SU-DHL-6 (cell line): ENCODE results near the gene TMEM171.

Experiments
- H2AFZ ChIP-seq: fragments of 200-600 bp; sonication (generic); 2 replicates; pipeline ENCODE4 v1.6.1; 2014; ENCODE audit warnings: low read depth, mild to moderate bottlenecking, moderate library complexity, mixed read lengths, antibody characterized with exemption, low read length; ENCODE audit not compliant: severe bottlenecking
- H3F3A ChIP-seq: fragments of 200-600 bp; shearing (Covaris generic); 2 replicates; pipeline ENCODE4 v1.6.0; 2016; ENCODE audit warnings: antibody characterized with exemption, mild to moderate bottlenecking; ENCODE audit not compliant: insufficient read depth
- H3K27ac ChIP-seq: fragments of 200-600 bp; sonication (generic); 2 replicates; pipeline ENCODE4 v1.5.1; 2016; ENCODE audit warnings: low read depth, mild to moderate bottlenecking, low read length, moderate library complexity, mixed read lengths
- H3K27me3 ChIP-seq: fragments of 200-600 bp; sonication (generic), shearing (Covaris generic); 2 replicates; pipeline ENCODE4 v1.6.0; 2014; ENCODE audit warnings: mild to moderate bottlenecking, low read length
- H3K36me3 ChIP-seq: fragments of 200-600 bp; sonication (generic); 2 replicates; pipeline ENCODE4 v1.6.1; 2014; ENCODE audit warnings: mild to moderate bottlenecking, low read length, mixed read lengths
- H3K4me2 ChIP-seq: fragments of 300-600, 200-600 bp; shearing (Covaris generic), sonication (generic); 2 replicates; pipeline ENCODE4 v1.6.0; 2014; ENCODE audit warnings: low read length, low read depth, mild to moderate bottlenecking; ENCODE audit not compliant: poor library complexity, severe bottlenecking
- H3K4me3 ChIP-seq: fragments of 200-600 bp; sonication (generic); 2 replicates; pipeline ENCODE4 v1.5.1; 2014; ENCODE audit warnings: antibody characterized with exemption, low read length, mild to moderate bottlenecking, mixed read lengths; ENCODE audit not compliant: insufficient read depth, poor library complexity, severe bottlenecking
- H3K79me2 ChIP-seq: fragments of 200-600 bp; sonication (generic); 2 replicates; pipeline ENCODE4 v1.6.1; 2014; ENCODE audit warnings: mild to moderate bottlenecking, low read length, moderate library complexity; ENCODE audit not compliant: insufficient read depth
- H3K9ac ChIP-seq: fragments of 200-600 bp; sonication (generic); 2 replicates; pipeline ENCODE4 v1.7.0; 2014; ENCODE audit warnings: mild to moderate bottlenecking, low read length
- H3K9me2 ChIP-seq: fragments of 200-600 bp; sonication (generic); replicated peaks from 2 replicates; pipeline ENCODE4 v1.6.1; 2014; ENCODE audit warnings: low read length; ENCODE audit not compliant: insufficient read depth
- H3K9me3 ChIP-seq: fragments of 200-600 bp; sonication (generic); 2 replicates; pipeline ENCODE4 v1.6.1; 2014; ENCODE audit warnings: low read length, mixed read lengths; ENCODE audit not compliant: insufficient read depth
- H4K20me1 ChIP-seq: fragments of 200-600 bp; sonication (generic); 2 replicates; pipeline ENCODE4 v1.6.1; 2014; ENCODE audit warnings: low read depth, mild to moderate bottlenecking, antibody characterized with exemption, low read length, moderate library complexity, mixed read lengths
- CTCF ChIP-seq: fragments of 200-600 bp; sonication (generic); IDR thresholded peaks from one replicate; pipeline ENCODE4 v1.5.1; 2017; ENCODE audit warnings: antibody characterized with exemption, mild to moderate bottlenecking, low read length, moderate library complexity; ENCODE audit not compliant: insufficient read depth, poor library complexity, severe bottlenecking
- EZH2phosphoT487 ChIP-seq: fragments of 200-600 bp; sonication (generic), shearing (Covaris generic); conservative IDR thresholded peaks from 2 replicates; pipeline ENCODE4 v1.6.1; 2018; ENCODE audit warnings: mild to moderate bottlenecking, antibody characterized with exemption, low read length, moderate library complexity, mixed read lengths

Gene TMEM171

GRCh38 chr5:73129143-73129542, 8.8 kb downstream of the TMEM171 start:
- no peaks in the 10 kb centered on the region for H3K9me2 ChIP-seq
- TF ChIP-seq CTCF (no peak), EZH2phosphoT487 (no peak)
- no peak overlapping the region for H3K9ac ChIP-seq
- H3K4me3 ChIP-seq, result no peak overlapping the region
- no peak overlapping the region for H3K4me2 ChIP-seq
- H2AFZ ChIP-seq, result no peak overlapping the region
- H3F3A ChIP-seq, result no peaks in the 10 kb centered on the region
- no peaks in the 10 kb centered on the region for H3K9me3 ChIP-seq
- no peaks in the 10 kb centered on the region for H4K20me1 ChIP-seq
- no peaks in the 10 kb centered on the region for H3K79me2 ChIP-seq
- H3K27ac ChIP-seq, result no peak overlapping the region
- H3K36me3 ChIP-seq, result no peaks in the 10 kb centered on the region
- no peaks in the 10 kb centered on the region for H3K27me3 ChIP-seq

- Histone ChIP-seq H3K27ac (no peak overlapping the region), H4K20me1 (no peaks in the 10 kb centered on the region), H3K9me2 (no peaks in the 10 kb centered on the region)
These were observed 10.4 kb downstream of the TMEM171 start for GRCh38 chr5:73130811-73131210.

GRCh38 chr5:73131711-73132425, 11.5 kb downstream of the TMEM171 start:
- H3K36me3 ChIP-seq, result no peaks in the 10 kb centered on the region
- TF ChIP-seq EZH2phosphoT487 (no peak), CTCF (no peak)
- H3F3A ChIP-seq, result no peaks in the 10 kb centered on the region
- no peaks in the 10 kb centered on the region for H3K9me3 ChIP-seq
- no peak overlapping the region for H3K9ac ChIP-seq
- no peak overlapping the region for H3K27ac ChIP-seq
- no peaks in the 10 kb centered on the region for H4K20me1 ChIP-seq
- no peak overlapping the region for H3K4me3 ChIP-seq
- H2AFZ ChIP-seq, result no peak overlapping the region
- H3K4me2 ChIP-seq, result no peak overlapping the region
- H3K79me2 ChIP-seq, result no peaks in the 10 kb centered on the region
- no peaks in the 10 kb centered on the region for H3K9me2 ChIP-seq
- H3K27me3 ChIP-seq, result no peaks in the 10 kb centered on the region

More at GRCh38 chr5:73130811-73131210, 10.4 kb downstream of the TMEM171 start:
- no peak overlapping the region for H3K4me3 ChIP-seq
- H3K9me3 ChIP-seq, result no peaks in the 10 kb centered on the region
- no peaks in the 10 kb centered on the region for H3K27me3 ChIP-seq
- H3K9ac ChIP-seq, result no peak overlapping the region
- no peaks in the 10 kb centered on the region for H3K79me2 ChIP-seq
- H3F3A ChIP-seq, result no peaks in the 10 kb centered on the region
- no peak for TF ChIP-seq CTCF
- TF ChIP-seq EZH2phosphoT487, result no peak
- H3K4me2 ChIP-seq, result no peak overlapping the region
- no peaks in the 10 kb centered on the region for H3K36me3 ChIP-seq
- no peak overlapping the region for H2AFZ ChIP-seq
